EL (cell line): ENCODE data around the gene DOCK4.

Experiments used
- DNase-seq: peaks from one replicate; pipeline ENCODE4 v3.0.0-alpha.2; 2016

DOCK4 gene

GRCh38 chr7:112101201-112101846 lies 104.9 kb downstream of the DOCK4 start:
- no peak for DNase-seq

GRCh38 chr7:112097524-112097923 lies 108.7 kb downstream of the DOCK4 start:
- no peak for DNase-seq

- DNase-seq, result no peak
These were observed 112.8 kb downstream of the DOCK4 start for GRCh38 chr7:112093409-112093808.

GRCh38 chr7:112092709-112093395 lies 113.3 kb downstream of the DOCK4 start:
- DNase-seq, result no peak

GRCh38 chr7:112092306-112092705 lies 113.9 kb downstream of the DOCK4 start:
- no peak for DNase-seq

GRCh38 chr7:112091768-112092167 lies 114.4 kb downstream of the DOCK4 start:
- DNase-seq, result no peak

GRCh38 chr7:112089551-112089950 lies 116.6 kb downstream of the DOCK4 start:
- no peak for DNase-seq

GRCh38 chr7:112088484-112089016 lies 117.6 kb downstream of the DOCK4 start:
- DNase-seq, result no peak

GRCh38 chr7:112086496-112087254 lies 119.5 kb downstream of the DOCK4 start:
- no peak for DNase-seq

- no peak for DNase-seq
These were observed 121.7 kb downstream of the DOCK4 start for GRCh38 chr7:112084520-112084971.

- no peak for DNase-seq
These were observed 122.3 kb downstream of the DOCK4 start for GRCh38 chr7:112083776-112084355.

GRCh38 chr7:112082306-112082705 lies 123.9 kb downstream of the DOCK4 start:
- no peak for DNase-seq

- no peak for DNase-seq
These were observed 124.4 kb downstream of the DOCK4 start for GRCh38 chr7:112081778-112082177.

GRCh38 chr7:112080978-112081377 lies 125.2 kb downstream of the DOCK4 start:
- DNase-seq, result peak; percentile 24

GRCh38 chr7:112080441-112080840 lies 125.8 kb downstream of the DOCK4 start:
- peak; percentile 88 for DNase-seq

- DNase-seq, result peak; percentile 11
These were observed 126.5 kb downstream of the DOCK4 start for GRCh38 chr7:112079673-112080072.

- DNase-seq, result no peak
These were observed 127.1 kb downstream of the DOCK4 start for GRCh38 chr7:112079122-112079521.

- DNase-seq, result no peak
These were observed 129.9 kb downstream of the DOCK4 start for GRCh38 chr7:112076324-112076723.

- no peak for DNase-seq
These were observed 131.7 kb downstream of the DOCK4 start for GRCh38 chr7:112074464-112074863.

- DNase-seq, result no peak
These were observed 132.7 kb downstream of the DOCK4 start for GRCh38 chr7:112073530-112073929.

- DNase-seq, result no peak
These were observed 133.5 kb downstream of the DOCK4 start for GRCh38 chr7:112072541-112073245.

GRCh38 chr7:112071856-112072255 lies 134.3 kb downstream of the DOCK4 start:
- no peak for DNase-seq
